ENCODE data around the gene NEK1.

- TF ChIP-seq CTCF (IDR thresholded peaks at IDR 0.05) = no peak
- TF ChIP-seq POLR2A (IDR thresholded peaks at IDR 0.05) = no peak
These were observed 205.1 kb downstream of the NEK1 start for GRCh38 chr4:169407217-169407845.
